HG03039 (cell line): ENCODE results near the gene ELMO2.

Source experiments
- ATAC-seq: cut with Tn5 transposase; IDR thresholded peaks from one replicate; pipeline ENCODE4 v1.9.1; 2021; ENCODE audit warnings: mild to moderate bottlenecking, moderate library complexity; ENCODE audit not compliant: unreplicated experiment

ELMO2 gene

GRCh38 chr20:46334303-46334904, 72.0 kb downstream of the ELMO2 start:
- ATAC-seq, result no peak

GRCh38 chr20:46333161-46333991, 73.0 kb downstream of the ELMO2 start:
- no peak for ATAC-seq

DNA sequence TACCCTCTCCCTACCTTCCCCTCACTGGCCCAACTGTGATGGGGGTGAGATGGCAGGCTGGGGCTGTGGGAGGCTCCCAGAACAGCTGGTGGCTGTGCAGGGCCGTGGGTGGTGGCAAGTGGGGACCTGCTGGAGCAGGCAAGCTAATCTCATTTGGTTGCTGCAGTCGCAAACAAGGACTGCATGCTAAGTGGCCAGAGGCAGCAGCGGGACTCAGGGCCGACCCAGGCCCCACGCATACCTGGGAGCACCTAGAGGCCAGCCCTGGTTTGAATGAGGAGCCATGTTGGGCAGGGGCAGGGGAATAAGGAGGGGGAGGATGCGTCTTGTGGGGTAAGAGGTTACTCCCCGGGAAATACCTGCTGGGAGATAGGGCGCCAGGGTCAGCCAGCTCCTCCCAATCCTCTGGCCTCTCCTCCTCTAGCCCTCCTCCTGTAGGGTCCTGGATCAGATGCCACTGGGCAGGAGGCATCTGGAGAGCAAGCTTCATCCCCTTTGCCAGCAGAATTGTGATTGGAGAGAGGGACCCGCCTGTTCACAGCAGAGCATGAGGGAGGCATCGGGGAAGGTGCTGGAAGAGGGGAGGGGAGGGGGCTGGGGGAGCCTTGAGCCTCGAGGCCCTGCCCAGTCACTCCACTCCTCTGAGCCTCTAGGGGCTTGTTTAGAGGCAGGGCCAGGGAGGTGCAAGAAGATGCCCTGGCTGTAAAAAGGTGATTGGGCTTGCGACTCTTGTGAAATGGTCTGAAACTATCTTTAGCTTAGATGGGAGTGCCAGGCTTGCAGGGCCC, 73.8 kb downstream of the ELMO2 start:
- ATAC-seq, result no peak

GRCh38 chr20:46331611-46332361, 74.6 kb downstream of the ELMO2 start:
- ATAC-seq, result no peak

DNA sequence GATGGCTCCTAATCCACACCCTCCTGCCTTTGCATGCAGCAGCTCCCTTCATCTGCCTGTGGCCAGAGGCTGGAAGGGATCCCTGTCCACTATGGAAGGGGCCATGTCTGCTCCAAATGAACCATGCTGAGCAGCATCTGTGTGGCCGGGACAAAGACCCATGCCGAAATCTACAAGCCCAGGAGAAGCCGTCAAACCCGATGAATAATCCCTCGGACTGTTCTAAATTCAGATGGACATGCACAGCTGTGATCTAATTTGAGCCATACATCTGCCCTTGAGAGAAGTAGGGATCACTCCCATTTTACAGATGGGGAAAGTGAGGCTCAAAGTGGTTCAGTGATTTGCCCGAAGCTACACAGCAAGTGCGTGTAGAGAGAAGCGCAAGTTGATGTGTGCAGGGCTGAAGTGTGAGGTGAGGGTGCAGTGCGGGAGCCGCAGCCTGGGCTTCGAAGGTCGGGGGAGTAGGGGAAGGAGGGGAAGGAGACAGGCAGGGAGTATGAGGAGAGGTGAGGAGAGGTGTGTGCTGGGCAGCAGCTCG, 75.5 kb downstream of the ELMO2 start:
- ATAC-seq, result no peak

DNA sequence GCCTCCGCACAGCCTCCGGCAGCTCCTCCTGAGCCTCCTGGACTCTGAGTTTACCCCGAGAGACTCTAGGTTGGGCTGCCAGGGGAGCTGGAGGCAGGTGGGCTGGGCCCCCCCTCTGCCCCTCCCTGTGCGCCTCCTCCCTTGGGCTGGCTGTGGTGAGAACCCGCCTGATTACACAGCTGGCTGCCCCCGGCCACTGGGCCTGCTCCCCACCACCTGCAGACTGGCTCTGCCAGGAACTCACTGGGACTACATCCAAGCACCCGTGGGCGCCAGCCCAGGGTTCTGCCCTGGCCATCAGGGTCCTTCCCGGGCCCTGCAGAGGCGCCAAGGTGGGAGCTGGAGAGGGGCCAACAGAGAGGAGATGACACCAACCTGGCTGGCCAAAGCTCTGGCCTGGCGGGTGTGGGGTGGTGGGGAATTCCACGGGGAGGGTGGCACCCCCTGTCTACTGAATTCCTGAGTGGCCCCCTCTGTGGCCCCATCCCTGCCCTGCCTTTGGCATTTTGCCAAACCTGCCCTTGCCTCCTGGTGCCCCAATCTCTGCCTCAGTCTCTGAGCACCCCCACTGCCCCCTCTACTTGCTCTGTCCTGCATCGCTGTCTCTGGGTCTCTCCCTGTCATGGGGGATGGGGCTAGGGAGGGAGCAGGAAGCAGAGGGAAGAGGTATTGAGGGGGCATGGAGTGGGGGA, 76.2 kb downstream of the ELMO2 start:
- no peak for ATAC-seq

DNA sequence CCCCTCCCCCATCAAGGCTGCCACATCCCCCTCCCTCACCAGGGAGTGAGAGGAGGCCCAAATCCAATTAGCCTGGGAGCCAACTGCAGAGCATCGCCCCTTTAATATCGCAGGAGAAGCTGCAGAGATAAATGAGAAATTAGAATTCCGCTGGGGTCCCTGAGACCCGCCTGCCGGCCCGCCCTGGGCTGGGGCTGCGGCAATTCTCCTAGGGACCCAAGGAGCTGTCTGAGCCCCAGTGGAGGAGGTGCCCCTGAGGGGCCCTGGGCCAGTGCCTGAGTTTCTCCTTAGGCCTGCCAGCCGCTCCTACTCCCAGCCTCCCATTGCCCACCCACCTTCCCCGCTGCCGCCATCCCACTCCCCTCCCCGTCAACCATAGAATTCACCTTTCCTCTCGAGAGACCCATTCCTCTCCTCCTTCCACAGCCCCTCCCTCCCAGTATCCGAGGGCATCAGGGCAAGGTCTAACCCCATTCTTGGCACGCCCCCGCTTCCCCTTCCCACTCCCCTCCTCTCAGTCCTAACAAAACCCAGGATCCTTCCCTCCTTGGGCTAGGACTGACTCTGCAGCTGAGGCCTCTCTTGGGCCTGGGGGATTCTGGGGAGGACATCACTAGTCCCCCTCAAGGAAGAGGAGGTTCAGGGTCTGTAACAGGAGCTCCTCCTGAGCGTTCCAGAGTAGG, 78.1 kb downstream of the ELMO2 start:
- ATAC-seq, result no peak

DNA sequence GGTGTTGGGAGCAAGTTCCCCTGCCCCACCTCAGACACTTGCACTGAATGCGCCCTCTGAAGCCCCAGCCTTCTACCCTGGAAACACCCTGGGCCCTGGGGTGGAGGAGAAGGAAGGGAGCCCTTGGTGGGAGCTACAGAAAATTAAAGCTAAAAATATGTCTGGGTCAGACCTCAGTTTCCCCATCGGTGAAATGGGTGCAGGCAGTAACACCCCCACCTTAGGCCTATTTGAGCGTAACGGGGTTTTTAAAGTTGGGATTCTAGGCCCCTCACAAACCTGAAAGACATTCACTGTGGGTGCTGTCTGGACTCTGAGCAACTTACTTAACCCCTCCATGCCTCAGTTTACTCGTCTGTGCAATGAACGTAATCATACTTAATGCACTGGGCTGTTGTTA, 78.9 kb downstream of the ELMO2 start:
- ATAC-seq, result no peak

GRCh38 chr20:46325789-46326188, 80.6 kb downstream of the ELMO2 start:
- no peak for ATAC-seq

- ATAC-seq, result no peak
These were observed 81.3 kb downstream of the ELMO2 start for GRCh38 chr20:46324960-46325703.

- no peak for ATAC-seq
These were observed 82.0 kb downstream of the ELMO2 start for GRCh38 chr20:46324379-46324778.

- ATAC-seq, result no peak
These were observed 82.9 kb downstream of the ELMO2 start for GRCh38 chr20:46323557-46323956.

DNA sequence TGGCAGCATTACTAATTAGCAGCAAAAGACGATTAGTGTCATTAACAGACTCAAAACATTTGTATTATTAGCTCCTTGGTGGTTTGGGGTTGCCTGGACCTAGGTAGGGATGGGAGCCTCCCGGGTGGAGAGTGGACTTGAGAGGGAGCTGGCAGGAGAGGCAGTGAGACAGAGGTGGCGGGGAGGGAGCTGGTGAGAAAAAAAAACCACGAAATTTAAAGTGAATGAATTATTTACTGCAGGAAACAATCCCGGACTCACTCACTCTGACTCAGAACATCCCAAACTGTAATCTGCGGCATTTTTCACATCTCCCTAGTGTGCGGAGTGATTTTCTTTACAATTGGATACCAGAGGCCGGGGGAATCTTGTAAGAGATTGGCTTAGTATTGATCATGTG, 83.8 kb downstream of the ELMO2 start:
- no peak for ATAC-seq

GRCh38 chr20:46317685-46318177, 88.7 kb downstream of the ELMO2 start:
- ATAC-seq, result no peak

DNA sequence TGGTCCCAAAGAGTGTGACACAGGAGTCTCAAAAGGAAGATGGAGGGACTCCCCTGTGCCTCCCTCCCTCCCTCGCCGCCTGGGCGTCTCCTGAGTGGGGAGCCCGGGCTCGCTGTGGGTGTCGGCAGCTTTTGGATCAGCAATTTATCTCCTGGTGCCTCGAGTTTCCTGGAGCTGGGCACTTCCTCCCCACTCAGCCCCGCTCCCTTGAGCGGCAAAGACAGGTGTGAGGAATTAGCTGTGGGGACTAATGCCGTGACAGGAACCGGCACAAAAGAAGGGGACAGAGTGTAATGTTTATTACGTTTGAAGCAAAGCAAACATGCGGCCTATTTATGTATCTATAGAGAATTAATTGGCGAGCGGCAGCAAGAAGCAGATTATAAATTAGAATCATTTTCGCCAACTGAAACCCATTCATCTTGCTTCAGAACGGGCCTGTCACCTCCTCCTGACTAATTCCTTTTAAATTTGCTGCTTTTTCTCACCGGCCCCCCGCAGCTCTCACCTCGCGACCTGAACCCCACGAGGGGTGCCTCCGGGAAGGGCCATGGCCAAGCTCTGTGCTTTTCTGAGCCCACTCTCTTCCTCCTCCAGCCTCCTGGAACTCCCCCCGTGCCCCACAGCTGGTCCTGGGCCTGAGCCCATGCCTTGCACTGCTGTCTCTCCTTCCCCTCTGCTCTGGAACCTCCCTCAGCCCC, 89.3 kb downstream of the ELMO2 start:
- ATAC-seq, result no peak
